ENCODE measurements around the gene MAP7D3.

DNA sequence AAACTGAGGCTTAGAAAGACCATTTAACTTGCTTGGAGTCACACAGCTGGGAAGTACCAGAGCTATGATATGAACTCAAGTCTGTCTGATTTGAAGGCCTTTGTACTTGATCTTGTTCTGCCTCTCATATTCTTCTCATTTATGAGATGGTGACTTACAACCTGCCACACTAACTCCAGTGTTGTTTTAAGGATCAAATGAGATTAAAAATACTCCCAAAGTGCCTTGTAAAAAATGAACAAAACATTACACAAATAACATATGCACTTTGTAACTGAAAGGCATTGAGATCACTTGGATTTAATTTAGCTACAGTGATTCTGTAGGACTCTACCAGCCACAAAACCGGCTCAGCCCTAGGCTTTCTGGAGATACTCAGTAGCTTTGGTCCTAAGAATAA, 15.6 kb upstream of the MAP7D3 start:
- TF ChIP-seq, protein P1, sequence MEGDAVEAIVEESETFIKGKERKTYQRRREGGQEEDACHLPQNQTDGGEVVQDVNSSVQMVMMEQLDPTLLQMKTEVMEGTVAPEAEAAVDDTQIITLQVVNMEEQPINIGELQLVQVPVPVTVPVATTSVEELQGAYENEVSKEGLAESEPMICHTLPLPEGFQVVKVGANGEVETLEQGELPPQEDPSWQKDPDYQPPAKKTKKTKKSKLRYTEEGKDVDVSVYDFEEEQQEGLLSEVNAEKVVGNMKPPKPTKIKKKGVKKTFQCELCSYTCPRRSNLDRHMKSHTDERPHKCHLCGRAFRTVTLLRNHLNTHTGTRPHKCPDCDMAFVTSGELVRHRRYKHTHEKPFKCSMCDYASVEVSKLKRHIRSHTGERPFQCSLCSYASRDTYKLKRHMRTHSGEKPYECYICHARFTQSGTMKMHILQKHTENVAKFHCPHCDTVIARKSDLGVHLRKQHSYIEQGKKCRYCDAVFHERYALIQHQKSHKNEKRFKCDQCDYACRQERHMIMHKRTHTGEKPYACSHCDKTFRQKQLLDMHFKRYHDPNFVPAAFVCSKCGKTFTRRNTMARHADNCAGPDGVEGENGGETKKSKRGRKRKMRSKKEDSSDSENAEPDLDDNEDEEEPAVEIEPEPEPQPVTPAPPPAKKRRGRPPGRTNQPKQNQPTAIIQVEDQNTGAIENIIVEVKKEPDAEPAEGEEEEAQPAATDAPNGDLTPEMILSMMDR (IDR thresholded peaks at IDR 0.05; ENCODE audit: poor library complexity, severe bottlenecking) = no peak
- TF ChIP-seq EP300 (conservative IDR thresholded peaks at IDR 0.05; ENCODE audit: poor library complexity, severe bottlenecking) (no peak), EZH2 (IDR thresholded peaks at IDR 0.05; ENCODE audit: borderline replicate concordance, insufficient read depth, low read length, poor library complexity, severe bottlenecking) (no peak), RAD21 (conservative IDR thresholded peaks at IDR 0.05) (no peak), SMC3 (conservative IDR thresholded peaks at IDR 0.05; ENCODE audit: poor library complexity) (no peak), POLR2AphosphoS5 (IDR thresholded peaks at IDR 0.05) (no peak), MXI1 (conservative IDR thresholded peaks at IDR 0.05; ENCODE audit: poor library complexity, severe bottlenecking) (no peak)
- TF ChIP-seq, protein P2, sequence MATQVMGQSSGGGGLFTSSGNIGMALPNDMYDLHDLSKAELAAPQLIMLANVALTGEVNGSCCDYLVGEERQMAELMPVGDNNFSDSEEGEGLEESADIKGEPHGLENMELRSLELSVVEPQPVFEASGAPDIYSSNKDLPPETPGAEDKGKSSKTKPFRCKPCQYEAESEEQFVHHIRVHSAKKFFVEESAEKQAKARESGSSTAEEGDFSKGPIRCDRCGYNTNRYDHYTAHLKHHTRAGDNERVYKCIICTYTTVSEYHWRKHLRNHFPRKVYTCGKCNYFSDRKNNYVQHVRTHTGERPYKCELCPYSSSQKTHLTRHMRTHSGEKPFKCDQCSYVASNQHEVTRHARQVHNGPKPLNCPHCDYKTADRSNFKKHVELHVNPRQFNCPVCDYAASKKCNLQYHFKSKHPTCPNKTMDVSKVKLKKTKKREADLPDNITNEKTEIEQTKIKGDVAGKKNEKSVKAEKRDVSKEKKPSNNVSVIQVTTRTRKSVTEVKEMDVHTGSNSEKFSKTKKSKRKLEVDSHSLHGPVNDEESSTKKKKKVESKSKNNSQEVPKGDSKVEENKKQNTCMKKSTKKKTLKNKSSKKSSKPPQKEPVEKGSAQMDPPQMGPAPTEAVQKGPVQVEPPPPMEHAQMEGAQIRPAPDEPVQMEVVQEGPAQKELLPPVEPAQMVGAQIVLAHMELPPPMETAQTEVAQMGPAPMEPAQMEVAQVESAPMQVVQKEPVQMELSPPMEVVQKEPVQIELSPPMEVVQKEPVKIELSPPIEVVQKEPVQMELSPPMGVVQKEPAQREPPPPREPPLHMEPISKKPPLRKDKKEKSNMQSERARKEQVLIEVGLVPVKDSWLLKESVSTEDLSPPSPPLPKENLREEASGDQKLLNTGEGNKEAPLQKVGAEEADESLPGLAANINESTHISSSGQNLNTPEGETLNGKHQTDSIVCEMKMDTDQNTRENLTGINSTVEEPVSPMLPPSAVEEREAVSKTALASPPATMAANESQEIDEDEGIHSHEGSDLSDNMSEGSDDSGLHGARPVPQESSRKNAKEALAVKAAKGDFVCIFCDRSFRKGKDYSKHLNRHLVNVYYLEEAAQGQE (IDR thresholded peaks at IDR 0.05; ENCODE audit: borderline replicate concordance) = no peak

All from neural cell (in vitro differentiated cells).